Heart left ventricle (tissue), 13 donors: Measurements from ENCODE around the gene CYB561D1.

Experiments used
- POLR2A ChIP-seq, 2 donors: fragments of 450-650 bp; IDR thresholded peaks; one replicate each; pipeline ENCODE4 v1.6.1; 2017; ENCODE audit warnings: antibody characterized with exemption in 2 of 2, mild to moderate bottlenecking in 2 of 2, moderate library complexity in 2 of 2
- TF ChIP-seq, protein P1 (sequence below), 12 donors: fragments of 200-600 bp; sonication (generic) in 4 of 12; IDR thresholded peaks; one replicate each; pipeline versions ENCODE4 v1.5.0 to v1.8.0; 2018 to 2022; ENCODE audit warnings: antibody characterized with exemption in 12 of 12, mild to moderate bottlenecking in 5 of 12
- donor health status: ischemic (EF 13 %, LVEDD 7.1; RV severe dilation, severe dysfunction).
- donor health status: DM: no; HTN: yes; CAD: no.
- donor health status: DM: no; HTN: no; CAD: no.
- donor health status: ischemic (EF 25% LVEDD 6.9; RV normal size, moderate dysfunction).
- donor health status: ischemic (EF 25% LVEDD 5.7; RV mildly dilated, moderate dysfunction).
- donor health status: ischemic (EF 35%, LVEDD 5.7; RV mildly dilated, moderate dysfunction).
- donor health status: nonischemic (EF 11% LVEDD 7.7; RV severe dilation, severe dysfunction).
- donor health status: DM: yes; HTN: yes; CAD: no.
- donor health status: PGD.
- donor health status: ischemic (EF 29% LVEDD 5.4; RV normal size, mild dysfunction).
- donor health status: nonischemic (EF 23%, LVEDD 6.1; RV moderate dilation, normal function).

DNA sequence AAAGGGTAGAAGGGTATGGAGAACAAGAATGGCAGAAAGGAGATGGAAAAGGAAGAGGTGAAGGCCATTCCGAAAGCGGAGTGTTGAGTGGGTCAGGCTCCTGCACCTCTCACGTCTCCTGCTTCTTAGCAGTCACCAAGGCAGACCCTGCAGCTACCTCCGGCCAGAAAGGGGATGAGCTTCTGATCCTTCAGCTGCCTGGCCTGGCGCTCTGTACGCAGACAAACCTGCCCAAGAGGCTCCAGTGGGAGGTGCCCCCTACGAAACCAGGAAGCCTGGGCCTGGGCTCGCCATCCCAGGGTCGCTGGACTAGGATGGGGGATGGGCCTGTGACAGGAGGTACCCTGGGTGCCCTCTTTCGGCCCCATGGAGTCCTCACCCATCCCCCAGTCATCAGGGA, 48.8 kb downstream of the CYB561D1 start:
- no peak for TF ChIP-seq POLR2A (IDR thresholded peaks at IDR 0.05)
- TF ChIP-seq, protein P1, sequence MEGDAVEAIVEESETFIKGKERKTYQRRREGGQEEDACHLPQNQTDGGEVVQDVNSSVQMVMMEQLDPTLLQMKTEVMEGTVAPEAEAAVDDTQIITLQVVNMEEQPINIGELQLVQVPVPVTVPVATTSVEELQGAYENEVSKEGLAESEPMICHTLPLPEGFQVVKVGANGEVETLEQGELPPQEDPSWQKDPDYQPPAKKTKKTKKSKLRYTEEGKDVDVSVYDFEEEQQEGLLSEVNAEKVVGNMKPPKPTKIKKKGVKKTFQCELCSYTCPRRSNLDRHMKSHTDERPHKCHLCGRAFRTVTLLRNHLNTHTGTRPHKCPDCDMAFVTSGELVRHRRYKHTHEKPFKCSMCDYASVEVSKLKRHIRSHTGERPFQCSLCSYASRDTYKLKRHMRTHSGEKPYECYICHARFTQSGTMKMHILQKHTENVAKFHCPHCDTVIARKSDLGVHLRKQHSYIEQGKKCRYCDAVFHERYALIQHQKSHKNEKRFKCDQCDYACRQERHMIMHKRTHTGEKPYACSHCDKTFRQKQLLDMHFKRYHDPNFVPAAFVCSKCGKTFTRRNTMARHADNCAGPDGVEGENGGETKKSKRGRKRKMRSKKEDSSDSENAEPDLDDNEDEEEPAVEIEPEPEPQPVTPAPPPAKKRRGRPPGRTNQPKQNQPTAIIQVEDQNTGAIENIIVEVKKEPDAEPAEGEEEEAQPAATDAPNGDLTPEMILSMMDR (IDR thresholded peaks at IDR 0.05) = no peak
